Activated naive CD4-positive, alpha-beta T cell treated with anti-CD3 and anti-CD28 coated beads for 36 hours (primary cell): ENCODE data around the gene ACYP1. TPM values are rescaled to one million over a fixed set of nuclear protein-coding genes. Genes with fewer than 3 reads are reported as not detected.

Source experiments
- CTCF ChIA-PET: fragments of 350-600 bp; sonication (Branson Sonifier 250); formaldehyde crosslinking; loops from one replicate; lab custom pipeline; 2021; ENCODE audit warnings: antibody characterized with exemption; lab: Charles Lee
- DNase-seq: peaks from one replicate; pipeline ENCODE4 v3.0.0-alpha.2; 2020
- H3K27ac Mint-ChIP-seq: one replicate; pipeline ENCODE4 v1.8.0; 2021; ENCODE audit warnings: mild to moderate bottlenecking, mixed read lengths
- H3K27me3 Mint-ChIP-seq: one replicate; pipeline ENCODE4 v1.8.0; 2021; ENCODE audit warnings: low read depth, mixed read lengths
- H3K36me3 Mint-ChIP-seq: one replicate; pipeline ENCODE4 v1.8.0; 2021; ENCODE audit warnings: low read depth, mixed read lengths
- H3K4me1 Mint-ChIP-seq: one replicate; pipeline ENCODE4 v1.8.0; 2021; ENCODE audit warnings: low read depth, mixed read lengths
- H3K4me3 Mint-ChIP-seq: one replicate; pipeline ENCODE4 v1.8.0; 2021; ENCODE audit warnings: mild to moderate bottlenecking, moderate library complexity, mixed read lengths
- H3K9me3 Mint-ChIP-seq: one replicate; pipeline ENCODE4 v1.8.0; 2021; ENCODE audit warnings: mixed read lengths
- intact Hi-C: fragments of 100-400 bp; cut with micrococcal nuclease; formaldehyde crosslinking; loops from one replicate; pipeline ENCODE4 v1.15.1; 2023
- total RNA-seq, 2 experiments: library from RNA; stranded (reverse); gene quantifications; one replicate each; pipeline ENCODE4 v1.2.3, GENCODE V29; 2021

The ACYP1 gene
- total RNA-seq, 2 experiments from 2014 or later: 46.3 to 50.5 TPM

GRCh38 chr14:75049731-75050201 lies 14.1 kb downstream of the ACYP1 start:
- Mint-ChIP-seq H3K4me1 (peaks cover 67% of the 10 kb centered on the region), H3K27me3 (no peaks in the 10 kb centered on the region), H3K9me3 (no peaks in the 10 kb centered on the region), H3K36me3 (peaks cover 34% of the 10 kb centered on the region), H3K27ac (no peak overlapping the region), H3K4me3 (peak overlapping the region; percentile 92)
- CTCF ChIA-PET: interaction anchor here (0.6 to 1.9 kb wide), 5 partner anchors 12 to 252 kb away, joined by 3 to 9 read pairs (median 4); no protein-coding TSS in a partner anchor
- intact Hi-C loops: loop anchor here (2.0 to 5.0 kb wide), 2 partner anchors 77 to 253 kb away; partner anchors contain the start of gene NEK9
- no peak for DNase-seq

- Mint-ChIP-seq H3K27me3 (no peaks in the 10 kb centered on the region), H3K27ac (no peak overlapping the region), H3K4me3 (no peak overlapping the region), H3K4me1 (peaks cover 72% of the 10 kb centered on the region), H3K36me3 (peaks cover 33% of the 10 kb centered on the region), H3K9me3 (no peaks in the 10 kb centered on the region)
- intact Hi-C loops: no loop called here
- CTCF ChIA-PET: interaction anchor here (0.8 to 1.9 kb wide), 4 partner anchors 12 to 39 kb away, joined by 3 to 9 read pairs (median 4); no protein-coding TSS in a partner anchor
- DNase-seq: no peak
Observed at GRCh38 chr14:75049136-75049535, 14.7 kb downstream of the ACYP1 start.

GRCh38 chr14:75048101-75048500 lies 15.7 kb downstream of the ACYP1 start:
- CTCF ChIA-PET: interaction anchor here (0.6 kb wide), 1 partner anchor 241 kb away, joined by 3 read pairs; no protein-coding TSS in a partner anchor
- Mint-ChIP-seq H3K36me3 (peaks cover 27% of the 10 kb centered on the region), H3K9me3 (no peaks in the 10 kb centered on the region), H3K27me3 (no peaks in the 10 kb centered on the region), H3K27ac (no peak overlapping the region), H3K4me1 (peaks cover 69% of the 10 kb centered on the region), H3K4me3 (no peak overlapping the region)
- DNase-seq: no peak
- intact Hi-C loops: no loop called here

GRCh38 chr14:75047506-75047905 lies 16.3 kb downstream of the ACYP1 start:
- Mint-ChIP-seq H3K36me3 (peaks cover 27% of the 10 kb centered on the region), H3K27me3 (no peaks in the 10 kb centered on the region), H3K9me3 (no peaks in the 10 kb centered on the region), H3K4me1 (peaks cover 63% of the 10 kb centered on the region), H3K4me3 (no peak overlapping the region), H3K27ac (no peak overlapping the region)
- DNase-seq: no peak
- intact Hi-C loops: no loop called here
- CTCF ChIA-PET: no interaction called here

- DNase-seq: no peak
- H3K4me3 Mint-ChIP-seq: no peak overlapping the region
- no peak overlapping the region for H3K27ac Mint-ChIP-seq
- H3K27me3 Mint-ChIP-seq: no peaks in the 10 kb centered on the region
- peaks cover 25% of the 10 kb centered on the region for H3K36me3 Mint-ChIP-seq
- CTCF ChIA-PET: no interaction called here
- H3K4me1 Mint-ChIP-seq: peaks cover 59% of the 10 kb centered on the region
- no peaks in the 10 kb centered on the region for H3K9me3 Mint-ChIP-seq
- intact Hi-C loops: no loop called here
Observed at GRCh38 chr14:75046899-75047298, 16.9 kb downstream of the ACYP1 start.

- CTCF ChIA-PET: interaction anchor here (1.3 kb wide), 1 partner anchor 23 kb away, joined by 4 read pairs; the partner anchor contains the start of gene ZC2HC1C
- intact Hi-C loops: no loop called here
- DNase-seq: no peak
- Mint-ChIP-seq H3K9me3 (no peaks in the 10 kb centered on the region), H3K4me1 (peaks cover 55% of the 10 kb centered on the region), H3K4me3 (no peak overlapping the region), H3K27ac (no peak overlapping the region), H3K36me3 (peaks cover 24% of the 10 kb centered on the region), H3K27me3 (no peaks in the 10 kb centered on the region)
Observed at GRCh38 chr14:75046275-75046674, 17.5 kb downstream of the ACYP1 start.

GRCh38 chr14:75044752-75045151 lies 19.1 kb downstream of the ACYP1 start:
- intact Hi-C loops: no loop called here
- Mint-ChIP-seq H3K9me3 (no peaks in the 10 kb centered on the region), H3K27ac (no peak overlapping the region), H3K27me3 (no peaks in the 10 kb centered on the region), H3K4me3 (no peak overlapping the region), H3K4me1 (peaks cover 44% of the 10 kb centered on the region), H3K36me3 (peaks cover 20% of the 10 kb centered on the region)
- CTCF ChIA-PET: interaction anchor here (1.0 to 1.3 kb wide), 2 partner anchors 25 to 183 kb away, joined by 4 to 5 read pairs; partner anchors contain the start of gene ZC2HC1C
- no peak for DNase-seq

GRCh38 chr14:75044322-75044721 lies 19.5 kb downstream of the ACYP1 start:
- Mint-ChIP-seq H3K4me1 (peaks cover 40% of the 10 kb centered on the region), H3K36me3 (peaks cover 18% of the 10 kb centered on the region), H3K9me3 (no peaks in the 10 kb centered on the region), H3K27ac (no peak overlapping the region), H3K4me3 (no peak overlapping the region), H3K27me3 (no peaks in the 10 kb centered on the region)
- DNase-seq: no peak
- CTCF ChIA-PET: interaction anchor here (1.0 kb wide), 1 partner anchor 183 kb away, joined by 5 read pairs; no protein-coding TSS in a partner anchor
- intact Hi-C loops: no loop called here

- no peaks in the 10 kb centered on the region for H3K9me3 Mint-ChIP-seq
- peaks cover 27% of the 10 kb centered on the region for H3K4me1 Mint-ChIP-seq
- H3K36me3 Mint-ChIP-seq: peaks cover 6% of the 10 kb centered on the region
- no peak overlapping the region for H3K4me3 Mint-ChIP-seq
- no peak overlapping the region for H3K27ac Mint-ChIP-seq
- intact Hi-C loops: no loop called here
- CTCF ChIA-PET: interaction anchor here (0.8 kb wide), 1 partner anchor 267 kb away, joined by 3 read pairs; no protein-coding TSS in a partner anchor
- no peaks in the 10 kb centered on the region for H3K27me3 Mint-ChIP-seq
- no peak for DNase-seq
Observed at GRCh38 chr14:75042035-75042434, 21.8 kb downstream of the ACYP1 start.

- intact Hi-C loops: no loop called here
- Mint-ChIP-seq H3K36me3 (peaks cover 7% of the 10 kb centered on the region), H3K27ac (no peak overlapping the region), H3K9me3 (no peaks in the 10 kb centered on the region), H3K4me3 (no peak overlapping the region), H3K27me3 (no peaks in the 10 kb centered on the region), H3K4me1 (peaks cover 23% of the 10 kb centered on the region)
- CTCF ChIA-PET: interaction anchor here (0.8 kb wide), 1 partner anchor 268 kb away, joined by 3 read pairs; no protein-coding TSS in a partner anchor
- no peak for DNase-seq
Observed at GRCh38 chr14:75041613-75042012, 22.2 kb downstream of the ACYP1 start.

GRCh38 chr14:75040959-75041358 lies 22.9 kb downstream of the ACYP1 start:
- Mint-ChIP-seq H3K9me3 (no peaks in the 10 kb centered on the region), H3K27ac (no peak overlapping the region), H3K36me3 (peaks cover 7% of the 10 kb centered on the region), H3K4me3 (no peak overlapping the region), H3K4me1 (peaks cover 17% of the 10 kb centered on the region), H3K27me3 (no peaks in the 10 kb centered on the region)
- DNase-seq: no peak
- CTCF ChIA-PET: interaction anchor here (0.6 kb wide), 1 partner anchor 183 kb away, joined by 3 read pairs; no protein-coding TSS in a partner anchor
- intact Hi-C loops: no loop called here

GRCh38 chr14:75040507-75040906 lies 23.3 kb downstream of the ACYP1 start:
- Mint-ChIP-seq H3K27me3 (no peaks in the 10 kb centered on the region), H3K27ac (no peak overlapping the region), H3K9me3 (no peaks in the 10 kb centered on the region), H3K4me1 (peaks cover 14% of the 10 kb centered on the region), H3K36me3 (peaks cover 9% of the 10 kb centered on the region), H3K4me3 (no peak overlapping the region)
- intact Hi-C loops: no loop called here
- CTCF ChIA-PET: interaction anchor here (0.6 kb wide), 1 partner anchor 182 kb away, joined by 3 read pairs; no protein-coding TSS in a partner anchor
- no peak for DNase-seq

- Mint-ChIP-seq H3K4me3 (no peak overlapping the region), H3K4me1 (no peaks in the 10 kb centered on the region), H3K36me3 (peaks cover 17% of the 10 kb centered on the region)
Observed at GRCh38 chr14:75032939-75033338, 30.9 kb downstream of the ACYP1 start.

More at GRCh38 chr14:75032939-75033338, 30.9 kb downstream of the ACYP1 start:
- intact Hi-C loops: no loop called here
- H3K9me3 Mint-ChIP-seq: no peaks in the 10 kb centered on the region
- H3K27me3 Mint-ChIP-seq: no peaks in the 10 kb centered on the region
- no peak for DNase-seq
- no peak overlapping the region for H3K27ac Mint-ChIP-seq
- CTCF ChIA-PET: no interaction called here
